Measurements from ENCODE around the gene EXOSC10.

DNA sequence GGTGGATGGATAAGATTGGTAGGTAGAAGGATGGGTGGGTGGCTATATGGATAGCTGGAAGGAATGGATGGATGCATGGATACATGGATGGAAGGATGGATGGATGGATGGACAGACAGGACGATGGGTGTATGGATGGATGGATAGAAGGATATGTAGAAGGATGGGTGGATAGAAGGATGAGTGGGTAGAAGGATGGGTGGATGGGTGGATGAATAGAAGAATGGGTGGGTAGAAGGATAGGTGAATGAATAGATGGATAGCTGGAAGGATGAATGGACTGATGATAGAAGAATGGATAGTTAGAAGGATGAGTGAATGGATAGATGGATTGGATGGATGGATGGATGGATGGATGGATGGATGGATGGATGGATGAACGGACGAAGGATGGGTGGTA, 57.6 kb downstream of the EXOSC10 start:
- TF ChIP-seq, protein P1, sequence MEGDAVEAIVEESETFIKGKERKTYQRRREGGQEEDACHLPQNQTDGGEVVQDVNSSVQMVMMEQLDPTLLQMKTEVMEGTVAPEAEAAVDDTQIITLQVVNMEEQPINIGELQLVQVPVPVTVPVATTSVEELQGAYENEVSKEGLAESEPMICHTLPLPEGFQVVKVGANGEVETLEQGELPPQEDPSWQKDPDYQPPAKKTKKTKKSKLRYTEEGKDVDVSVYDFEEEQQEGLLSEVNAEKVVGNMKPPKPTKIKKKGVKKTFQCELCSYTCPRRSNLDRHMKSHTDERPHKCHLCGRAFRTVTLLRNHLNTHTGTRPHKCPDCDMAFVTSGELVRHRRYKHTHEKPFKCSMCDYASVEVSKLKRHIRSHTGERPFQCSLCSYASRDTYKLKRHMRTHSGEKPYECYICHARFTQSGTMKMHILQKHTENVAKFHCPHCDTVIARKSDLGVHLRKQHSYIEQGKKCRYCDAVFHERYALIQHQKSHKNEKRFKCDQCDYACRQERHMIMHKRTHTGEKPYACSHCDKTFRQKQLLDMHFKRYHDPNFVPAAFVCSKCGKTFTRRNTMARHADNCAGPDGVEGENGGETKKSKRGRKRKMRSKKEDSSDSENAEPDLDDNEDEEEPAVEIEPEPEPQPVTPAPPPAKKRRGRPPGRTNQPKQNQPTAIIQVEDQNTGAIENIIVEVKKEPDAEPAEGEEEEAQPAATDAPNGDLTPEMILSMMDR (IDR thresholded peaks at IDR 0.05), result no peak
- TF ChIP-seq POLR2A (IDR thresholded peaks at IDR 0.05), result no peak
